ENCODE results near the gene TNS1.

The TNS1 gene

DNA sequence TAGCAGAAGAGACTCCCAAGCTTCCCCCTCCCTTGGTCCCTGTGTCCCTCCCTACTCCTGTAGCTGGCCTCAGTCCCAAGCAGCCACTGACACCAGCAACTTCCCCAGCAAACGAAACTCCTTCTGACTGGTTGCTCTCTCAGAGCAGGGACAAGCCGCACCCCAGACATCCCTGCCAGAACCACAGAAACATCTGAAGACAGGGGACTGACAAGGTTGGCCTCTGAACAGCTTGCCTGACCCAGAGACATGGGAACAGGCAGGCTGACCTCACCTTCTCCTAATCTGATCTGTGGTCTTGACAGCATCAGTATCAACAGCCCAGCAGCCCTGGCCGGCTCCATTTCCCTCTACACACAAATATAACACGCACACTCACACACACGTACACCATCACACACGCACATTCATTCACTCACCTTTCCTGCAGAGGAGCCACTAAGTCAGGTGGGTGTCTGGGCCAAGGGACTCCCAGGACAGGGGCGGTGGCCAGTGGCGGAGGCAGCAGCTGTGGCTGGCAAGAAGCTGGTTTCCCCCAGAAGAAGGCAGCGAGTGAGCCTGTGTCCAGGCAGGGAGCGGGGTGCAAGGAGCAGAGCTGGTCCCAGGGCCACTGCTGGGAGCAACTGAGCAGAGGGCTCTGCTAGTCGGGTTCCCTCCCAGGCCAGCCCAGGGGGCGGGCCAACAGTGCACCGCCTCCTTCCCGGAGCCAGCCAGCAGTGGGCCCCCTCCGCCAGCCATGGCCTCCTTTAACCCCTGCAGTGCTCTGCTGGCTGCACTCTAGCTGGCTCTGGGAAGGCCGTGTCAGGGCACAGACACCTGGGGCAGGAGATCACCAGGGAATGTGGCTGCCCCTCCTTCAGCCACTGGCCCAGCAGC lies 59.1 kb downstream of the TNS1 start:
- peak; percentile 79 for DNase-seq (ENCODE audit: low spot score)

GRCh38 chr2:217942731-217943335 lies 60.0 kb downstream of the TNS1 start:
- DNase-seq (ENCODE audit: low spot score), result no peak

DNA sequence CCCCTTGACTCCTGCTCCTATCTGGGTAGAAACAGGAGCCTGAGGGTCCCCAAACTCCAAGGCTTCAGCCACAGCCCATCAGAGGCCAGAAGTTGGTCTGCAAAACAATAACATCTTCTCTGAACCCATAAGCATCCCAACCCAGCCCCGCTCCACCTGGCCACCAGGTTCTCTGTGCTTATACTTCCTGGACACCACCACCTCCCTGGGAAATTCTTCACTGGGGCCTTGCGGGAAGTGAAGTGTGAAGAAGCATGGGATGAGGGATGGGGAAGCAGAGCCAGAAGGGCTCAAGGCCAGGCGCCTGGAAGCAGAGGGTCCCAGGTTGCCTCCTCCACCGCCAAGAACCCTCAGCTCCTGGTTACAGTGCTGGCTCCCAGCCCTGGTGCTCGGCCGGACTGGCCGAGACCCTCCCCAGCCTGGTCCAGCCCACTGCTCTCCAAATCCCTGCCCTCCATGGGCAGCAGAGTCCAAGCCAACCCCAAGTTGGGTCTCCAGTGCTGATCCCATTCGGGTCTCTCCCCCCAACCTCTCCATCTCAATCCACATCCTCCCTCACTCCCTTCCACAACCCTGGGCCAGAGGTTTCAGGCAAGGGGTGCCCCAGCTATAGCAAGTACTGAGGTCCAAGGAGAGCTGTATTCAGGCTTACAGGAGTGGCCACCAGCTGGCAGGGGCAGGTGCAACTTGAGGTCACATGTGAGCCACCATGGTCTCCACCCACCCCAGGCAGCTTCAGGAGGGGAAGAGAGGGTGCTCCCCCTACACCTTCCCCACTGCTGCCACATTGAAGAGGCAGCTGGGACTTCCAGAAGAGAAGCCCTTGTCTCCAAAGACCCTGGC lies 60.7 kb downstream of the TNS1 start:
- no peak for DNase-seq (ENCODE audit: low spot score)

DNA sequence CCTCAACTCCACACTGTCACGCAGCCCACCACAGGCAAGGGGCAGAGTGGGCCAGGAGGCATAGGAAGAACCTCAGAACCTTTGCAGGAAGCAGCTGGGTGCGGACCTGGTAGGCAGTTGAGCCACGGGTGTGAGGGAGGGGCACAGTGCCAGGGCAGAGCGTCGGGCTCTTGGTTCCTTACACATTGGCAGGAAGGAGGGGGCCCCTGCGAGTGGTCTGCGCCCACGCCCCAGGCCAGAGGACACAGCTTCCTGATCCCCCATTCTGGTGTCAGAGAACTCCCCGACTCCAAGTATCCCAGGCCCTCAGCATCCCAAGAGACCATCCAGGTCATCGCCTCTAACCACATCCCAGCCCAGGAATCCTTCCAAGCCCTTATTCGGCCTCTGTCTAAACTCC lies 61.5 kb downstream of the TNS1 start:
- no peak for DNase-seq (ENCODE audit: low spot score)

- no peak for DNase-seq (ENCODE audit: low spot score)
Measured at GRCh38 chr2:217940261-217941220, 62.3 kb downstream of the TNS1 start.

DNA sequence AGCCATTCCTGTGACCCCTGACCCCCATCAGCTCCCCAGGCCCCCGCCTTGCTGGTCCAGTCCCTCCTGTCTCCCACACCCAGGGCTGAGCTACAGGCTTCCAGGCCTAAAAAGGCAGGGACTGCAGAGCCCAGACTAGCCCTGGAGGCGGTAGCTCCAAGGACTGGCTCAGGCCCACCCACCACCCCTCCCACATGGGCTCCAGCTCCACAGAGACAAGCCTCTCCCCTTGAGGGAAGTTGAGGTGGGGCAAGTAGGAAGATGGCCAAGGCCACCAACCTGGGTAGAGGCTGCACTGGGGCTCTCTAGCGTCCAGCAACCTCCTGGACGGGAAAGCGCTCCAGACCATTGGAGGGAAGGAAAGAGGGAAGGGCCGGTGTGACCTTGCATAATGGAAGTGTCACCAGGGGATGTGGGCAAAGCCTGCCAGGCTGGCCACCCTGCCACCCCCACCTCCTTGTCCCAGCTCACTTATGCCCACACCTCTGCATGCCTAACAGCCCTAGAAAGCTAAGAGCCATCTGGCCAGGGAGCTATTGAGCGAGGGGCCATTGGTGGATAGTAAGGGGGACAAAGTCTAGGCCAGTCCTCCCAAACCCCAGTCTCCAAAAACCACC lies 63.1 kb downstream of the TNS1 start:
- DNase-seq (ENCODE audit: low spot score), result no peak

GRCh38 chr2:217939220-217939619 lies 63.6 kb downstream of the TNS1 start:
- no peak for DNase-seq (ENCODE audit: low spot score)

DNA sequence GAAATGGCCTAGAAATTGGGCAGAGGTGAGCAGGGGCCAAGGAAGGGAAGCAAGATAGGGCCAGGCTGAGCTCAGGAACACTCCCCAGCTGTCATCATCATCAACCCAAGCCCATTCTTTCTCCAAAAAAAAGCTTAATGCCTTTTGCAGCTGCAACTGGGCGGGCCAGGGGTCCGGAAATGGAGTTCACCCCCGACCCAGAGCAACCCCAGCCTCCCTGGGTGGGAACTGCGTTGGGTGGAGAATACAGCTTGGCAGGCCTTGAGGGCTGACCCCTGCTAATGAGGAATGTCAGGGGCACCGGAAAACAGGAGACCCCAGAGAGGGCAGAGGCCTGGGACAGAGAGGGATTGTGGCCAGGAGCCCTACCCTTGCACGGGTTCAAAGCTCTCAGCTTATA lies 64.8 kb downstream of the TNS1 start:
- DNase-seq (ENCODE audit: low spot score), result no peak

- no peak for DNase-seq (ENCODE audit: low spot score)
Measured at GRCh38 chr2:217937446-217937845, 65.3 kb downstream of the TNS1 start.

DNA sequence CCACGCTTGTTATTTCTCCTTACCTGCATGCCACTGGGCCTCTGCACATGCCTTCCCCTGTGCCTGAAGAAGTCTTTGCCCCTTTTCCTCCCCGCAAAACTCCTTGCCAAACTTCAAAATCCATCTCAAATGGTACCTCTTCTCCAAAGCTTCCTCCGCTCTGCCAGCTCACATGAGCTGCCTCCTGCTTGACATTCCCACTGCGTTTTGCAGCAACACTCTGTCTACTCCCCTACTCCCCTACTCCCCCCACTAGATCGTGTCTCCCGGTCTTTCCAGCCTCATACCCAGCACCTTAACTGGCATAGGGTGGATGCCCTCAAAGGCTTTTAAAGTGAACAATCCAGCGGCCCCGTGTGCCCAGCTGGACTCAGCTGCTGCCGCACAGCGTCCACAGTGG lies 65.8 kb downstream of the TNS1 start:
- no peak for DNase-seq (ENCODE audit: low spot score)

DNA sequence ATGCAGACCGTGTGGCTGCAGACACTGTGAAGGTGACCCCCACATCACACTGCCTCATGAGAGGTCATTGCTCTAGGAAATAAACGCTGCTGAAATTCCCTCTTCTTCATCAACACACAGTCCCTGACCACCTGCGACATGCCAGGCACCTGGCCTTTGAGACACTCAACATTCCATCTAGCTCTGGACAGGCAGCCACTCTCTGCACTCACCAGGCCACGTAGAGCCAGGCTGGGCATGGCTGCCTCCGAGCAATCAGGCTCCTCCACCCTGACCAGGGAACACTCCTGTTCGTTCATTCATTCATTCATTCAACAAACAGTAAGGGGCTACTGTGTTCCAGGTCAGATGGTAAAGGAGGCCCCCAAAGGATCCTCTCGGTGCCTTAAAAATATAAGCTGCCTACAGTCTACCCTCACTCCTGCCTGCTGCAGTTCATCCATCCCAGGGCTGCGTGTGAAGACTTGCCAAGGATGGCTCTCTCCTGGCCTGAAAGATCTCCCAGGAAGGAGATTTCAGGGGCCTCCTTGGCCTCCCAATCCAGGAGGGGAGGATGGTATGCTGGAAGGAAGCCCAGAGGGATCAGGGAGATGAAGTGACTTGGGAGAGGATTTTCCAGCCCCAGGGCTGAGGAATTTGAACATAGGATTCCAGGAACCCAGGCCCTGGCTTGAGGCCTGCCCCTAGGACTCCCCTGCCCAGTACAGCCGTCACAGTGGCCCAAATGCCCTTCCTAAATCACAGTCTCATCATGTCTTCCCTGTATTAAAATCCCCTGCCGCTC lies 66.7 kb downstream of the TNS1 start:
- DNase-seq (ENCODE audit: low spot score), result no peak

DNA sequence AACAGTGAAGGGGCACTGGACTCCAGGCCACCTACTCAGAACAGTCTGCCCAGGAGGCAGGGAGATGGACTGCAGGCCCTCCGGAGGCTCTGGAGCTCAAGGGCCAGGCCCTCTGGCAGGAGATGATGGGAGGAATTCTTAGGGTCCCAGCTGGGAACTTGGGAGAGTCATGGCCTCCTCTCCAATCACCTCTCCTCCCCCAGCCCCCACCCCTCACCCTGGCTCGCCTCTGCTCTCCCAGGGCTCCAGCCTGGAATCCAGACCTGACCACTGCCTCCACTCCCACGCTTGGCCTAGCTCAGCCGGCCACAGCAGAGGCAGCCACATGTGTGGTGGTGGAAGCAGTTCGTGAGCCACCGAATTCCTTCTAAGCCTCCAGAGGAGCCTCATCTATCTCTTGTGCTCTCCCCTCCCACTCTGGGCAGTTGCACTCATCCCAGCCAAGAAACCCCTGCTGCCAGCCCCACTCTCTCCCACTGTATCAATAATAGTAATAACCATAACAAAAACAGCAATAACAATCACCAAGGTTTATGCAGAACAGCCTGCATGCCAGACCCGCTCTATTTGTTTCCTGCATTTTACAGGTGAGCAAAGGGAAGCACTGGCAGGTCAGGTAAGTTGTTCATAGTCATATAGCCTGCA lies 67.4 kb downstream of the TNS1 start:
- DNase-seq (ENCODE audit: low spot score), result no peak

GRCh38 chr2:217934321-217935131 lies 68.3 kb downstream of the TNS1 start:
- DNase-seq (ENCODE audit: low spot score), result no peak

DNA sequence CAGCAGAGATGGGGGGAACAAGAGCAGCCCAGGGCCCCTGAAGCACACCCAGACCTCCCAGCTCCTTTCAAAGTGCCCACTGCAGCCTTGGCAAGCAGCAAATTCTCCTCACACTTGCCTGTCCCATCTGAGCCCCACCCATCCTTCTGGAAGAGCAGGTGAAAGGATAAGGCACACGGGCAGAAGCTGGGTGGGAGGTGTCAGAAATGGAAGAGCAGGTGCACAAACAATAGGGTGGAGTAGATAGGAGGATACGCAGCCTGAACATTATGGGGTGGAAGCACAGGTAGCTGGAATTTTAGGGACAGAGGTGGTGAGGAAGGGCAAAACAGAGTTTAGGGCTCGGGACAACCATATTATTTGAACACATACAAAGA lies 69.2 kb downstream of the TNS1 start:
- DNase-seq (ENCODE audit: low spot score), result no peak

DNA sequence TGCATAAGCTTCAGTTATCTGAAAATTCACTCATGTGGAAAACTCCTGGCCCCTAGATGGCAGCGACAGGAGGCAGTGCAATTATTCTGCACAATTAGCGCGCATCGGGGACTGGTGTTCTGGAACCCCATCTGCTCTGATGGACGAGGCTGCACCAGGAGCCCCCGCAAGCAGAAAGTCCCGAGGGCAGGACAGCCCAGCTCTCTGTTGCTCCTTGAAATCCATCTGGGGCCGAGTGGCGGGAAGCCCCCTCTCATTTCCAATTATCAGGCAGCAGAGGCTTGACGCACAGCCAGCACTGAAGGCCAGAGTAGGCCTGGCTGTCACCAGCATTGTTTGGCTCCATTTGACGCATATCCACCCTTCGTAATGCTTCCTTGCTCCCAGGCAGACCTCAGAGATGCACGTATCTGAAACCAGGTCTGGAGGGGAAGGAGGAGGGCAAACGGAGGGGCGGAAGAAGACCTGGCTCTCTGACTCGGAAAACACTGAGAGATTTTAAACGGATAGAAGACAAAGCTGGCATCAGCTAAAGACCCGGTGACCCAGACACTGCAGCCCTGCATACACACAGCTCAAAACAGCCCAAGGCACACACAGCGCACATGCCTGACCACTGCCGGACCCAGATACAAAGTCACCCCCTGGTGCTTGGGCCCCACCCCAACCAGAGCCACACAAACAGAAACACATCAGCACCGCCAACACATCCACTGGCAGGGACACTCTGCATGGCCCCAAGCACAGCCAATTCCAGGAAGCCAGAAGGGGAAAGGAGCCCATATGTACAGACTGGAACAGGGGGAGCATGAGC lies 69.8 kb downstream of the TNS1 start:
- peak; percentile 58 for DNase-seq (ENCODE audit: low spot score)

DNA sequence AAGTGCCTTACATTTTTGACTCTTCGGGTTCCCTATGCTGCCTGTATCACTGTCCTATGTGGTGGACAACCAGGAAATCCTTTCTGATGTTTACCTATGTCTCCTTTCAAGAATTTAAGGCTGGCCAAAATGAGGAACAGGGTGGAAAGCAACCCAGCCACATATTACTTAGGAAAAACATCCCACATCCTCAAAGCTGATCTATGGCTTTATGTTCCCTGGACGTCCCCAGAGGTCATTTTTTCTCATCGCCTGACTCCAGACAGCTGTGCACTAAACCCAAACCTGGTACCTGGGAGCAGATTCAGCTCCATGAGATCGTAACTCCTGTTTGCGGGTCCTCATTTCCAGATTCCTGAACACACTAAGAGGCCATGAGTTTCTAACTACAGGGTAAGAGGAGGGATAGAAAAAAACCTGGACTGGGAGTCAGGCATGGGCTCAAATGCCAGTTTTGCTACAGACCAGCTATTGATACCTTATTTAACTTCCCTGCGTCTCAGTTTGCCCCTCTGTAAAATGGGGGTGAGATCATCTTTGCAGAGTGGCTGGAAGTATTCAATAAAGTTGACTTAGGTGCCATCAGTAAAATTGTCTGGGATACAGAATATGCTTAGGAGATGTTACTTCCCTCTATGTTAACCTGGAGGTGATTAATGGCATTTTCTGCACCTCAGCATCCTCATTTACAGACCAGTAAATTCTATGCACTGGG lies 70.8 kb downstream of the TNS1 start:
- no peak for DNase-seq (ENCODE audit: low spot score)

Measured in SK-N-DZ (cell line).